GM18867 (cell line): ENCODE results near the gene PIMREG.

Source experiments
- ATAC-seq: cut with Tn5 transposase; IDR thresholded peaks from one replicate; pipeline ENCODE4 v1.9.1; 2021; ENCODE audit warnings: mild to moderate bottlenecking, moderate library complexity; ENCODE audit not compliant: unreplicated experiment

Gene PIMREG

DNA sequence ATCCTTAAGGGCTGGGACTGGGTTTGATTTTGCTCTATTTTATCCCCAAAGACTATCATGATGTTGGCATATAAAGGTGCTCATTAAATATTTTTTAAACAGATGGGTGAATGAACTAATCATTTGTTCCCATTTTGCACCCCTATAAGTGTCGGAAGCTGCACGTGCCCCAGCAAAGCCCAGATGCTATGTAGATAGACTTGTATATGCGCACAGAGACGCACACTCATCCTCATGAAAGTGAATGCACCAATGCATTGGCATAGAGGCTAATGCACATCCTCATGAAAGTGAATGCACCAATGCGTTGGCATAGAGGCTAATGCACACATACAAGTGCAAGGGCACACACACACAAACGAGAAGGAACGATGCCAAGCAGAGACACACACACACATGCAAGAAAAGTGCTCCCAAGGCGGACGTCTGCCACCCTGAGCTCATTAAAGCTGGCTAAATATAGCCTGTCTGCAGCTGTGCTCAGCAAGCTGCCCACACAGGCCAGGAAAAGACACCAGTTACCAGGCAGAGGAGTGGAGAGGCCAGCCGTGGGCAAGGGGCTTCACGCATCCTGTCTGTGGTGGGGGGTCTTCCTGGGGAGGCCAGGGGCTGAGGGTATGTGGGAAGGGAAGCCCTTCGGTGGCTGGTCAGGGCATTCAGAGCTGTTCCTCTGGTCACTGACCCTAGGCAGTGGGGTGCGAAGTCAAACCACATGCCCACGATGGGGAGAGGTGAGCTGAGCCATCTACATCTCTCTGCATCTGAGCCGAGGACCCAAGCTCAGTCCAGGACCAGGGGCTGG, 52.6 kb downstream of the PIMREG start:
- no peak for ATAC-seq

DNA sequence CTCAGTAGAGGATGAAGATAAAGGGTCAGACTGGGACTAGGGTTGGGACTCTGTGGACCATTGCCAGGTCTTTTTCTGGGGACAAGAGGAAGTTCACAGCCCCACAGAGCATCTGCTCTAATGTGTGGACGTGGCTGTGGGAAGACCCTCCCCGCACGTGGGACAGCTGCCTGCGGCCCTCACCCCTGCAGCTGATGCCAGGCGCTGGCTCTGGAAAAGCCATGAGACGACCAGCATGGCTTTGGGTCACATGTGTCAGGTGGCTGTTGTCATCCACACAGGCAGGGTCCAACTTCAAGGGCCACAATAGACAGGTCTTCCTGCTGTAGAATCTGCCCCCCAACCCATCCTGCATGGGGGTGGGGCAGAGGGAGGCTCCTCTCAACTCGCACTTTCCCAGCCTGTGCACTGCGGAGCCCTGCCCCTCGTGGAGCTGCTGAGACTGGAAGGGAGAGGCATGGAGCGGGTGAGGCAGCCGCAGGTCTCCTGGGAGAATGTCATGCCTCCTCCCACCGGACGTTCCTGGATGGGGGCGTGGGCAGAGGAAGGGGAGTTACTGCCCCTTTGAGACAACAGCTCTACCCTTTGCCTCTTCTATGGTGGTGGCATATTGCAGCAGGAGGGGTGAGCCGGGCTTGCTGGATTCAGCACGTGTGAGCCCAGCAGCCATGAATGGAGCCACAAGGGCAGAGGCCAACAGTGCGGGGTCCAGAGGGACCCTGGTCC, 53.4 kb downstream of the PIMREG start:
- no peak for ATAC-seq

DNA sequence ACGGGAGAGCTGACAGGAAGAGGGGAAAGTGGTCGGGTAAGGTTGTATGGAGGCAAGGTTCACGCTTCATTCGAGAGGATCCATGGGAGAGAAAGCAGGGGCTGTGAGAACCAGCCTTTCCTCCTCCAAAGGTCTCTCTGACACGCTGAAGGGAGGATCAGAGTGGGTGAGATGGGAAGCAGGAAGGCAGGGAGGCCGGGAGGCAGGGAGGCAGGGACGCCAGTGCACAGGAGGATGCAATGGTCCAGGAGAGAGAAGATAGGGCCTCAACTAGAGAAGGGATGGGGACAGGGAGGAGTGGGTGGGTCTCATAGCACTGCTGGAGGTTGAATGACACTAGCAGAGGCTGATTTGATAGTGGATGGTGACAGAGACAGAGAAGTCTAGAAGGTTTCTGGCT, 54.1 kb downstream of the PIMREG start:
- ATAC-seq = no peak

DNA sequence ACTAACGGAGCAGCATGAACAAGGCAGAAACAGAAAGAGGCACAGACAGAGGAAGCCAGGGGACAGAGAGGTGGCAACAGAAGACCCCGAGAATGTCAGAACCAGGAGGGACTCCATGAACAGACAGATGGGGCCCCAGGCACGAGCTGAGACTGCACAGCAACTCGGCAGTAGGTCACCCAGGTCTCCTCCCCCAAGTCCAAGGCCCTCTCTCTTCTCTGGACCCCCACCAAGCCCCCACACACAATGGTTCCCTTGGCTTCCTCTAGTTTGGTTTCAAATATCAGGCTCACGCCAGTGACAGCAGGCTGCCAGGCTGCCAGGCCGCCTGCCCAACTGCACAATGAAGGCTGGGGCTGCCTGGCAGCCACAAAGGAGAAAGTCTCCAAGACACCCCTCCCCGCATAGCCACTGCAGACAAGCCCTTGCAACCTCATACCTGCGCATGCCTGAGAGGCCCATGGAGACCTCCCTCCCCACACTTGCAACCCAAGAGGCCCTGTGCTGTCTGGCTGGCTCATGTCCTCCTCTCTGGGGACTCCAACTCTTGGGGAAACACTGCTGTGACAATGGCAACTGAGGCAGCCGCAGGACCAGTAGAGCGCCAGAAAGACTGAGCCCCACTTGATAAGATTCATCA, 54.8 kb downstream of the PIMREG start:
- no peak for ATAC-seq
